HG03108 (cell line): ENCODE data around the gene CSNK1G2.

ENCODE experiments used
- ATAC-seq: cut with Tn5 transposase; IDR thresholded peaks from one replicate; pipeline ENCODE4 v1.9.1; 2021; ENCODE audit warnings: moderate library complexity; ENCODE audit not compliant: unreplicated experiment

Gene CSNK1G2

DNA sequence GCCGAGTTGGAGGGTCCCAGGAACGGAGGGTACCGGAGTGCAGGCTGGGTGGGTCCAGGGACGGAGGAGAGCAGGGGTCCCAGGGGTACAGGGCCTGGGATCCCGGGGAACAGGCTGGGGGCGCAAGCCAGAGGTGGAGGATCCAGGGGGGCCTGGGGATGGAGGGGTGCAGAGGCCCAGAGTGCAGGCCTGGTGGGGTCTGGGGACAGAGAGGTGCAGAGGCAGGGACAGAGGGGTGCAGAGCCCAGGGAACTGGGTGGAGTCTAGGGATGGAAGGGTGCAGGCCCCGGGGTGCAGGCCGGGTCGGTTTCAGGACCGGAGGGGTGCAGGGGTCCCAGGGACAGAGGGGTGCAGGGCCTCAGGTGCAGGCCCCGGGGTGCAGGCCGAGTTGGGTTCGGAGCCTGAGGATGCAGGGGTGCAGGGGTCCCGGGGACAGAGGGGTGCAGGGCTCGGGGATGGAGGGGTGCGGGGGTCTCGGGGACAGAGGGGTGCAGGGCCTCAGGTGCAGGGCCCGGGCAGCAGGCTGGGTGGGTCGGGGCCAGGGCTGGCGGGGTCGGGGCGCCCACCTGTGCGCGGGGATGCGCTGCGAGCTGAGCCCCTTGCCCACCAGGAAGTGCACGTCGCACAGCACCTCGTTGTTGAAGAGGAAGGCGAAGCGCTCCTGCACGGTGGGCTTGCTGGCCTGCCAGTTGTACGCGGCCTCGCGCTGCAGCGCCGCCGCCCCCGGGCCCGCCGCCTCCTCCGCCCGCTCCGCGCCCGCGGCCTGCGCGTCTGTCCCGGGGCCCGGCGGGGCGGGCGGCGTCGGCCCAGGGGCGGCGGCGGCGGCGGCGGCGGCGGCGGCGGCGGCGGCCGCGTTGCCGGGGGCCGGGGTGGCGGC is 74.0 kb downstream of the CSNK1G2 start:
- no peak for ATAC-seq

- ATAC-seq: no peak
Observed at GRCh38 chr19:2015608-2015950, 74.6 kb downstream of the CSNK1G2 start, which contains the start of gene BTBD2. Gene BTBD2, minus strand, starts transcription at chr19:2015714. Its CDS starts 11 bp downstream, at chr19:2015703.

- no peak for ATAC-seq
Observed at GRCh38 chr19:2016041-2016807, 75.3 kb downstream of the CSNK1G2 start.

DNA sequence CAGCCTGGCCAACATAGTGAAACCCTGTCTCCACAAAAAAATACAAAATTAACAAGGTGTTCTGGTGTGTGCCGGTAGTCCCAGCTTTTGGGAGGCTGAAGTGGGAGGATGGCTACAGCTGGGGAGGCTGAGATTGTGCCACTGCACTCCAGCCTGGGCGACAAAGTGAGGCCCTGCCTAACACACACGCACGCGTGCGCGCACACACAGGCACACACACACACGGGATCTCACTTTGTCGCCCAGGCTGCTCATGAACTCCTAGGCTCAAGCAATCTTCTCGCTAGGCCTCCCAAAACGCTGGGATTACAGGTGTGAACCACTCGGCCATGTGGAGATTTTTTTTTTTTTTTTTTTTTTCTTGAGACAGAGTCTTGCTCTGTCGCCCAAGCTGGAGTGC is 77.8 kb downstream of the CSNK1G2 start:
- no peak for ATAC-seq

DNA sequence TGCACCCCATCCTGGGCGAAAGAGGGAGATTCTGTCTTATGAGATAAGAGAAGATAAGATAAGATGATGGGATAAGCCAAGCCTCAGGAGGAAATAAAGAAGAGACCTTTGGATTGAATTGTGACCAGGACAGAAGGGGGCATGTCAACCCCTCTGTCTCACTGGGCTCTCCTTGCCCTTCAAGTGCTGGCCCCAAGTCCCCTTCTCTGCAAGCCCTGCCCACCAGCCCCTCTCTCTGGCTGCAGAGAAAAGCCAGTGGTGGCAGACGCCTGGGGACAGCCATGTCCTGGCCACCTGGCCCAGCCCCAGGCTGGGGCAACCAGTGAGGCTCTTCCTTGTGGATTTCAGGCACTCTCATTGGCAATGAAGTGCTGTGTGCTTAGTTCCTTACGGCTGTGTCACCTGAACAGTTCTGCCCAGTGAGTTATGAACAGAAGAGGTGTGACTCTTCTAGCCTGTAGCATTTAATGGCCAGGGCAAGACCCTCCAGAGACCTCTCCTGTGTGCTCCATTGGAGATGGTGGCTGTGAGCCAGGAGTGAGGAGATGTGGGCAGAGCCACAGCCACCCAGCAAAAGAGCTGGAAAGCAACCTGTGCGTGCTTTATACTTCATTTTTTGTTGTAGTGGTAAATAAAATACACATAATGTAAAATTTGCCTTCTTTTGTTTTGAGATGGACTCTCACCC is 80.6 kb downstream of the CSNK1G2 start:
- ATAC-seq: no peak

- no peak for ATAC-seq
Observed at GRCh38 chr19:2022289-2022688, 81.3 kb downstream of the CSNK1G2 start.

GRCh38 chr19:2026770-2027169 is 85.8 kb downstream of the CSNK1G2 start:
- no peak for ATAC-seq

DNA sequence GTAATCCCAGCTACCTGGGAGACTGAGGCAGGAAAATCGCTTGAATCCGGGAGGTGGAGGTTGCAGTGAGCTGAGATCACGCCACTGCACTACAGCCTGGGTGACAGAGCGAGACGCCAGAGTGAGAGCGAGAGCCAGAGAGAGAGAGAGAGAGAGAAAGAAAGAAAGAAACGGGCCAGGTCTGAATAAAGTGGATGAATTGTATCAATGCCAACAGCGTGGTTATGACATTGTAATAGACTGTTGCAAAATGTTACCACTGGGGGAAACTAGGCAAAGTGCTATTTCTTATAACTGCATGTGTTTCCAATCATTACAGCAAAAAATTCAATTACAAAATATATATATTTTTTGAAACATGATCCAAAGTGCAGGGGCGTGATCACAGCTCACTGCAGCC is 86.4 kb downstream of the CSNK1G2 start:
- ATAC-seq: no peak
